Germinal center (tissue), 1 donor: ENCODE results near the gene SPIRE1.
A peak's percentile ranks its signal among the peaks of the same experiment; 100 is the strongest.

Experiments used
- DNase-seq: peaks from one replicate; pipeline ENCODE4 v3.0.0; 2012; ENCODE audit warnings: mixed read lengths, low spot score

Gene SPIRE1

GRCh38 chr18:12657684-12658425 lies at the start of gene SPIRE1:
SPIRE1 (minus strand) TSS chr18:12658107; CDS start chr18:12657866, 241 bp downstream.
- peak; percentile 43 for DNase-seq

GRCh38 chr18:12703664-12704063 lies 45.8 kb upstream of the SPIRE1 start:
- peak; percentile 9 for DNase-seq

GRCh38 chr18:12703096-12703567 lies 45.2 kb upstream of the SPIRE1 start:
- DNase-seq, result no peak

GRCh38 chr18:12702221-12703095 lies 44.6 kb upstream of the SPIRE1 start, which contains the start of the genes CEP76 and PSMG2:
CEP76 (minus strand) TSS chr18:12702723; CDS start chr18:12702548, 175 bp downstream.
PSMG2 (plus strand) TSS chr18:12703042; CDS start chr18:12703108, 66 bp downstream.
- peak; percentile 90 for DNase-seq

- no peak for DNase-seq
Observed at GRCh38 chr18:12701161-12701560, 43.3 kb upstream of the SPIRE1 start.

- DNase-seq, result no peak
Observed at GRCh38 chr18:12699747-12700146, 41.8 kb upstream of the SPIRE1 start.

GRCh38 chr18:12694032-12694431 lies 36.1 kb upstream of the SPIRE1 start:
- DNase-seq, result no peak

GRCh38 chr18:12692206-12692605 lies 34.3 kb upstream of the SPIRE1 start:
- no peak for DNase-seq

- DNase-seq, result no peak
Observed at GRCh38 chr18:12689256-12689850, 31.4 kb upstream of the SPIRE1 start.

GRCh38 chr18:12686100-12686499 lies 28.2 kb upstream of the SPIRE1 start:
- no peak for DNase-seq

- no peak for DNase-seq
Observed at GRCh38 chr18:12679183-12679786, 21.4 kb upstream of the SPIRE1 start.

GRCh38 chr18:12668041-12668440 lies 10.1 kb upstream of the SPIRE1 start:
- no peak for DNase-seq

- peak; percentile 61 for DNase-seq
Observed at GRCh38 chr18:12659904-12660605, 2.1 kb upstream of the SPIRE1 start.

GRCh38 chr18:12658426-12659138 lies 675 bp upstream of the SPIRE1 start:
- peak; percentile 24 for DNase-seq

- DNase-seq, result peak; percentile 33
Observed at GRCh38 chr18:12656938-12657683, 796 bp downstream of the SPIRE1 start.

GRCh38 chr18:12656605-12656937 lies 1.3 kb downstream of the SPIRE1 start:
- DNase-seq, result no peak

- no peak for DNase-seq
Observed at GRCh38 chr18:12654971-12655370, 2.9 kb downstream of the SPIRE1 start.

- DNase-seq, result no peak
Observed at GRCh38 chr18:12652861-12653401, 5.0 kb downstream of the SPIRE1 start.

- no peak for DNase-seq
Observed at GRCh38 chr18:12651651-12652050, 6.3 kb downstream of the SPIRE1 start.

- no peak for DNase-seq
Observed at GRCh38 chr18:12647773-12648172, 10.1 kb downstream of the SPIRE1 start.
